HepG2 (cell line): ENCODE measurements around the gene SLC22A15. TPM values are rescaled to one million over a fixed set of nuclear protein-coding genes. Genes with fewer than 3 reads are reported as not detected.

ENCODE experiments used
- ATAC-seq: fragments of 200-7000 bp; cut with Tn5 transposase; 3 replicates; pipeline ENCODE4 v1.9.1; 2020; ENCODE audit warnings: mild to moderate bottlenecking, moderate library complexity
- BruUV-seq: library from RNA; stranded (reverse); fragments of 400-500 nt; replicated peaks from 2 replicates; lab custom pipeline; 2021; lab: Mats Ljungman, UMichigan
- CTCF ChIA-PET: fragments of 300-600 bp; formaldehyde crosslinking; extraction: SDS; loops from one replicate; lab custom pipeline; 2021; ENCODE audit warnings: low total read pairs, inconsistent platforms, low intra/inter-chr PET ratio; lab: Yijun Ruan, JAX
- POLR2A ChIA-PET: fragments of 350-600 bp; sonication (Branson Sonifier 250); formaldehyde crosslinking; loops from one replicate; lab custom pipeline; 2020; ENCODE audit warnings: antibody characterized with exemption, inconsistent platforms; lab: Yijun Ruan, JAX
- DNase-seq: peaks from one replicate; pipeline ENCODE4 v3.0.0-alpha.2; 2015; ENCODE audit warnings: low spot score
- FAIRE-seq: peaks from 3 replicates; lab custom pipeline; 2011; peaks lifted over from hg19 to GRCh38; lab: Jason Lieb, UNC
- H2AFZ ChIP-seq: one replicate; pipeline ENCODE4 v1.6.1; 2011; ENCODE audit warnings: low read length, inconsistent platforms
- H3K27ac ChIP-seq: fragments of 300-600 bp; 3 replicates; pipeline ENCODE4 v1.8.0; 2011; ENCODE audit warnings: mixed run types, mild to moderate bottlenecking, mixed read lengths, low read length, inconsistent platforms; ENCODE audit not compliant: insufficient read depth; ENCODE audit errors: extremely low read length
- H3K27me3 ChIP-seq, 2 experiments: fragments of 200-600 bp in 1 of 2; 2 replicates in 1 of 2; 3 replicates in 1 of 2; pipeline versions ENCODE4 v1.6.0 to v1.8.0; 2011; ENCODE audit warnings: low read length in 2 of 2, mild to moderate bottlenecking in 2 of 2, moderate library complexity in 2 of 2, inconsistent platforms in 1 of 2; ENCODE audit not compliant: insufficient read depth in 2 of 2, control insufficient read depth in 1 of 2
- H3K36me3 ChIP-seq, 2 experiments: fragments of 200-600 bp in 1 of 2; replicated peaks in 1 of 2; 2 replicates in 1 of 2; 3 replicates in 1 of 2; pipeline versions ENCODE4 v1.5.1 to v1.8.0; 2011; ENCODE audit warnings: low read length in 2 of 2, inconsistent platforms in 1 of 2; ENCODE audit not compliant: insufficient read depth in 2 of 2, control insufficient read depth in 1 of 2
- H3K4me1 ChIP-seq: 2 replicates; pipeline ENCODE4 v1.5.1; 2012; ENCODE audit warnings: low read length, inconsistent platforms; ENCODE audit not compliant: insufficient read depth
- H3K4me2 ChIP-seq: 2 replicates; pipeline ENCODE4 v1.6.0; 2011; ENCODE audit warnings: low read depth, low read length, inconsistent platforms
- H3K4me3 ChIP-seq, 3 experiments: fragments of 200-600 bp in 1 of 3; sonication (generic), shearing (Covaris generic) in 1 of 3; replicated peaks in 1 of 3; 2 replicates each; pipeline ENCODE4 v1.5.1; 2011 to 2016; ENCODE audit warnings: low read length in 3 of 3, inconsistent platforms in 2 of 3, low read depth in 2 of 3, mild to moderate bottlenecking in 2 of 3, control low read depth in 1 of 3, mixed read lengths in 1 of 3; ENCODE audit not compliant: insufficient read depth in 1 of 3
- H3K79me2 ChIP-seq: one replicate; pipeline ENCODE4 v1.6.1; 2011; ENCODE audit warnings: low read length, inconsistent platforms; ENCODE audit not compliant: insufficient read depth
- H3K9ac ChIP-seq: 2 replicates; pipeline ENCODE4 v1.6.0; 2011; ENCODE audit warnings: mild to moderate bottlenecking, low read depth, low read length, inconsistent platforms; ENCODE audit not compliant: insufficient read depth
- H3K9me3 ChIP-seq: 2 replicates; pipeline ENCODE4 v1.5.1; 2012; ENCODE audit warnings: mild to moderate bottlenecking, low read length
- H4K20me1 ChIP-seq: 2 replicates; pipeline ENCODE4 v1.6.0; 2011; ENCODE audit warnings: inconsistent platforms, mild to moderate bottlenecking, low read length, moderate library complexity; ENCODE audit not compliant: insufficient read depth
- ATF1 ChIP-seq: IDR thresholded peaks from 2 replicates; pipeline ENCODE4 v1.6.1; 2016; ENCODE audit warnings: mild to moderate bottlenecking, control low read depth
- CTCF ChIP-seq: sonication (generic); formaldehyde crosslinking; IDR thresholded peaks from 2 replicates; pipeline ENCODE4 v1.5.0; 2020; ENCODE audit warnings: mild to moderate bottlenecking, missing genetic modification reagents, moderate library complexity
- NR2C2 ChIP-seq: sonication (generic); formaldehyde crosslinking; IDR thresholded peaks from 2 replicates; pipeline ENCODE4 v1.4.0; 2020; ENCODE audit warnings: missing genetic modification reagents, mild to moderate bottlenecking, moderate library complexity, borderline replicate concordance
- SMC3 ChIP-seq: IDR thresholded peaks from 2 replicates; pipeline ENCODE4 v1.6.1; 2011; ENCODE audit warnings: low read length, improper control_type of control experiment
- SMYD3 ChIP-seq: sonication (generic); formaldehyde crosslinking; IDR thresholded peaks from 2 replicates; pipeline ENCODE4 v1.8.1; 2023; ENCODE audit warnings: mild to moderate bottlenecking, missing genetic modification reagents
- SUZ12 ChIP-seq: fragments of 150-350 bp; IDR thresholded peaks from 2 replicates; pipeline ENCODE4 v1.6.1; 2014; ENCODE audit warnings: low read depth, low read length
- TARDBP ChIP-seq: sonication (generic); formaldehyde crosslinking; IDR thresholded peaks from 2 replicates; pipeline ENCODE4 v1.8.0; 2022; ENCODE audit warnings: mild to moderate bottlenecking, missing genetic modification reagents
- TEF ChIP-seq: sonication (generic); formaldehyde crosslinking; IDR thresholded peaks from 2 replicates; pipeline ENCODE4 v1.5.0; 2020; ENCODE audit warnings: missing genetic modification reagents
- TMF1 ChIP-seq: sonication (generic); formaldehyde crosslinking; IDR thresholded peaks from 2 replicates; pipeline ENCODE4 v1.8.1; 2022; ENCODE audit warnings: low read depth, missing genetic modification reagents
- TOE1 ChIP-seq: sonication (generic); formaldehyde crosslinking; IDR thresholded peaks from 2 replicates; pipeline ENCODE4 v1.4.0; 2020; ENCODE audit warnings: mild to moderate bottlenecking, missing genetic modification reagents
- ZKSCAN8 ChIP-seq: IDR thresholded peaks from 2 replicates; pipeline ENCODE4 v1.6.1; 2016; ENCODE audit warnings: borderline replicate concordance, missing genetic modification reagents, missing compliant biosample characterization
- ZMYM3 ChIP-seq: sonication (generic); formaldehyde crosslinking; IDR thresholded peaks from 2 replicates; pipeline ENCODE4 v1.5.1; 2020; ENCODE audit warnings: mild to moderate bottlenecking, missing genetic modification reagents
- ZNF639 ChIP-seq: conservative IDR thresholded peaks from 2 replicates; pipeline ENCODE4 v1.6.1; 2018; ENCODE audit warnings: missing genetic modification reagents
- ZNF891 ChIP-seq: sonication (generic); formaldehyde crosslinking; IDR thresholded peaks from 2 replicates; pipeline ENCODE4 v1.5.0; 2020; ENCODE audit warnings: mild to moderate bottlenecking, missing genetic modification reagents
- ZXDC ChIP-seq: sonication (generic); formaldehyde crosslinking; IDR thresholded peaks from 2 replicates; pipeline ENCODE4 v1.5.0; 2020; ENCODE audit warnings: mild to moderate bottlenecking, missing genetic modification reagents
- WGBS: methylation state at CpG from one replicate; pipeline ENCODE4 v1.1.6; 2017; ENCODE audit warnings: low lambda C conversion rate; 5-methylcytosine and 5-hydroxymethylcytosine counted together
- in situ Hi-C: cut with HindIII; loops from 2 replicates; pipeline ENCODE4 v1.10.0; 2017; ENCODE audit warnings: low pct_unique_long_range_greater_than_20kb; ENCODE audit not compliant: extremely low pct_ligation_motif_present
- intact Hi-C: fragments of 100-400 bp; cut with micrococcal nuclease; formaldehyde crosslinking; loops from one replicate; pipeline ENCODE4 v1.10.0; 2022; ENCODE audit not compliant: unreplicated experiment
- polyA plus RNA-seq, 8 experiments: library from polyadenylated mRNA; depleted of rRNA in 3 of 8; stranded (reverse) in 7 of 8; unstranded in 1 of 8; fragments of >200 nt; fragmentation: Illumina TruSeq in 4 of 8; extraction: Trizol in 4 of 8; gene quantifications; 2 replicates each; pipeline versions ENCODE4 v1.2.1 to v1.2.3, GENCODE V29; 2011 to 2016; ENCODE audit warnings: low read depth in 4 of 8, missing spikeins in 1 of 8, mixed read lengths in 1 of 8; ENCODE audit not compliant: insufficient read depth in 1 of 8
- total RNA-seq, 5 experiments: library from RNA; depleted of rRNA; stranded (reverse); fragments of >200 nt; fragmentation: Illumina TruSeq; extraction: Trizol; gene quantifications; 2 replicates each; pipeline ENCODE4 v1.2.3, GENCODE V29; 2016; ENCODE audit warnings: low read depth in 1 of 5

SLC22A15 gene
- total and polyA plus RNA-seq, 2 of the 13 experiments (the other 11 are each of a cell fraction or from before 2014, with no cell fraction given): 0.24 to 1.7 TPM

GRCh38 chr1:115980998-115981993 is 5.0 kb downstream of the SLC22A15 start (continued):
- TF ChIP-seq CTCF (CRISPR knock-in tag) (peak; percentile 81), SMC3 (peak; percentile 55; the same call in 1 of the 2 replicates), TEF (no peak)
- TF ChIP-seq, all 625 proteins: peak for 8

GRCh38 chr1:115982400-115982799 is 6.1 kb downstream of the SLC22A15 start:
- Histone ChIP-seq H3K79me2 (no peaks in the 10 kb centered on the region), H3K27ac (no peak overlapping the region), H3K9me3 (no peaks in the 10 kb centered on the region), H3K4me2 (no peak overlapping the region), H4K20me1 (no peaks in the 10 kb centered on the region; the same call in 1 of the 2 replicates), H3K27me3 (peaks cover 0 to 2% of the 10 kb centered on the region in 2 experiments; a peak in 1 of 5 replicates), H3K9ac (no peak overlapping the region)
- ChIA-PET CTCF (interaction anchor here (2.6 kb wide), 1 partner anchor 175 kb away, joined by 28 read pairs; no protein-coding TSS in a partner anchor), POLR2A (no interaction called here)
- in situ Hi-C loops: loop anchor here (5.0 to 25.0 kb wide), 2 partner anchors 175 to 370 kb away; no protein-coding TSS in a partner anchor
- DNase-seq (no peak), ATAC-seq (no peak), FAIRE-seq (no peak)
- WGBS: 22% methylated on average over 3 of the region's 3 CpGs
- no peak for TF ChIP-seq SUZ12
- no peak for TF ChIP-seq ZXDC
- no peak for TF ChIP-seq SMYD3 (CRISPR knock-in tag)
- no peak for TF ChIP-seq TMF1
- TF ChIP-seq TOE1: no peak
- no peak for TF ChIP-seq ZNF891
- no peak for TF ChIP-seq NR2C2 (CRISPR knock-in tag)
- no peak for TF ChIP-seq ZMYM3 (CRISPR knock-in tag)
- no peak for TF ChIP-seq TARDBP
- no peak for TF ChIP-seq ATF1
- no peak for TF ChIP-seq ZNF639 (CRISPR knock-in tag)
- no peak for TF ChIP-seq ZKSCAN8 (CRISPR knock-in tag)
- TF ChIP-seq, all 625 proteins: peak for 0
- Histone ChIP-seq H2AFZ (no peak overlapping the region), H3K4me1 (peaks cover 17% of the 10 kb centered on the region), H3K4me3 (no peak overlapping the region), H3K36me3 (no peaks in the 10 kb centered on the region)
- intact Hi-C loops: no loop called here
- no TSS peak for BruUV-seq
